ENCODE measurements around the gene KCNK15.

DNA sequence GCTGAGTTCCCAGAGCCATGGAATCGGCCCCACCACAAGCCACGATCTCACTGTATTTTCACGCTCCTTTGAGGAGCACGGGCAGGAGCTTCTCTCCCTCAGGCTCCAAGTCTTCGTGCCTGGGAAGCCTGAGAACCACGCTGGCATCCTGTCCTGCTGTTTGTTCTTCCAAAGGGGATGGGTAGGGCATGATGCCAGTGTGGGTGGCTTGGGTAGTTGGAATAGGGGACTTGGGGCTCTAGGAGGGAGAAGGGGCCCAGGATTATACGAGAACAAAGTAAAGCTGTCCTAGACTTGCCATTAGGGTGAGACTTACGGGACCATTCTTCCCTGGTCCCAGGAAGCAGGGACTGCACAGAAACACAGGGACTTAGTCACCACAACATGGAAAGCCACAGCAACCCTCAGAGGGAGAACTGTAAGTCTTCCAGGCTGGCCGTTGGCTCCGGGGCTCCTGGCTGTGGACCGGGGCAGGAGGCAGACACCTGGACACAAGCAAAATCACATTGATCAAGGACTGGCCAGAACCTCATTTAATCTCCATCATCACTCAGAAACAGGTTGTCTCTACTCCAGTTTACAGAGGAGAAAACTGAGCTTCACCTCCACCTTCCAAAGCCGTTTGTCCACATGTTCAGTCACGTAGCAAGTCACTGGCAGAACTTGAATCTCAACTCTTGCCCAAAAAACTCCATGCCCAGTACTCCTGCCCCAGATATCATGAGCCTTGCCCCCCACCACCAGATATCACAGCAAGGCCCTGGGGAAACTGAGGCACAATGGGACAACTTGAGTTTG is 29.2 kb upstream of the KCNK15 start:
- TF ChIP-seq, protein P1, sequence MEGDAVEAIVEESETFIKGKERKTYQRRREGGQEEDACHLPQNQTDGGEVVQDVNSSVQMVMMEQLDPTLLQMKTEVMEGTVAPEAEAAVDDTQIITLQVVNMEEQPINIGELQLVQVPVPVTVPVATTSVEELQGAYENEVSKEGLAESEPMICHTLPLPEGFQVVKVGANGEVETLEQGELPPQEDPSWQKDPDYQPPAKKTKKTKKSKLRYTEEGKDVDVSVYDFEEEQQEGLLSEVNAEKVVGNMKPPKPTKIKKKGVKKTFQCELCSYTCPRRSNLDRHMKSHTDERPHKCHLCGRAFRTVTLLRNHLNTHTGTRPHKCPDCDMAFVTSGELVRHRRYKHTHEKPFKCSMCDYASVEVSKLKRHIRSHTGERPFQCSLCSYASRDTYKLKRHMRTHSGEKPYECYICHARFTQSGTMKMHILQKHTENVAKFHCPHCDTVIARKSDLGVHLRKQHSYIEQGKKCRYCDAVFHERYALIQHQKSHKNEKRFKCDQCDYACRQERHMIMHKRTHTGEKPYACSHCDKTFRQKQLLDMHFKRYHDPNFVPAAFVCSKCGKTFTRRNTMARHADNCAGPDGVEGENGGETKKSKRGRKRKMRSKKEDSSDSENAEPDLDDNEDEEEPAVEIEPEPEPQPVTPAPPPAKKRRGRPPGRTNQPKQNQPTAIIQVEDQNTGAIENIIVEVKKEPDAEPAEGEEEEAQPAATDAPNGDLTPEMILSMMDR (conservative IDR thresholded peaks at IDR 0.05; ENCODE audit: low read length), result no peak
- no peak for TF ChIP-seq EZH2phosphoT487 (IDR thresholded peaks at IDR 0.05; ENCODE audit: borderline replicate concordance)
